GM12878 (cell line): ENCODE data around the gene CCN5.

ENCODE experiments used
- BHLHE40 ChIP-seq, 2 experiments: fragments of 450-650 bp in 1 of 2; IDR thresholded peaks; 2 replicates each; pipeline ENCODE4 v1.6.1; 2011 to 2017; ENCODE audit warnings: low read depth in 2 of 2, borderline replicate concordance in 1 of 2, improper control_type of control experiment in 1 of 2, low read length in 1 of 2, mild to moderate bottlenecking in 1 of 2
- CBFB ChIP-seq: IDR thresholded peaks from 2 replicates; pipeline ENCODE4 v1.6.1; 2016; ENCODE audit warnings: antibody characterized with exemption, low read depth
- CHD4 ChIP-seq: fragments of 200-600 bp; sonication (generic); IDR thresholded peaks from 2 replicates; pipeline ENCODE4 v1.6.1; 2016; ENCODE audit warnings: mild to moderate bottlenecking
- POLR2A ChIP-seq: IDR thresholded peaks from 2 replicates; pipeline ENCODE4 v1.6.1; 2011; ENCODE audit warnings: low read depth, mild to moderate bottlenecking, low read length
- POLR2AphosphoS5 ChIP-seq: IDR thresholded peaks from 2 replicates; pipeline ENCODE4 v1.6.1; 2011; ENCODE audit warnings: mild to moderate bottlenecking, low read length, inconsistent platforms
- REST ChIP-seq: IDR thresholded peaks from 2 replicates; pipeline ENCODE4 v1.6.1; 2012; ENCODE audit warnings: mild to moderate bottlenecking, low read depth, low read length
- TCF12 ChIP-seq: IDR thresholded peaks from 2 replicates; pipeline ENCODE4 v1.6.1; 2011; ENCODE audit warnings: low read depth, mild to moderate bottlenecking, low read length
- TF ChIP-seq, protein P1 (sequence below): IDR thresholded peaks from 2 replicates; pipeline ENCODE4 v1.6.1; 2012; ENCODE audit warnings: low read depth, low read length, improper control_type of control experiment
- TF ChIP-seq, protein P2 (sequence below), 3 experiments: IDR thresholded peaks in 2 of 3; conservative IDR thresholded peaks in 1 of 3; 2 replicates each; pipeline ENCODE4 v1.5.1; 2011; ENCODE audit warnings: low read depth in 3 of 3, low read length in 3 of 3, mild to moderate bottlenecking in 3 of 3, control low read depth in 2 of 3, moderate library complexity in 2 of 3, inconsistent platforms in 1 of 3, mixed read lengths in 1 of 3; ENCODE audit not compliant: control insufficient read depth in 2 of 3, insufficient read depth in 1 of 3; ENCODE audit errors: extremely low read depth in 1 of 3
- TF ChIP-seq, protein P3 (sequence below): fragments of 450-650 bp; IDR thresholded peaks from 2 replicates; pipeline ENCODE4 v1.6.1; 2017; ENCODE audit warnings: mild to moderate bottlenecking

- TF ChIP-seq TCF12: no peak
- TF ChIP-seq POLR2A: no peak
- TF ChIP-seq REST: no peak
- TF ChIP-seq, protein P1, sequence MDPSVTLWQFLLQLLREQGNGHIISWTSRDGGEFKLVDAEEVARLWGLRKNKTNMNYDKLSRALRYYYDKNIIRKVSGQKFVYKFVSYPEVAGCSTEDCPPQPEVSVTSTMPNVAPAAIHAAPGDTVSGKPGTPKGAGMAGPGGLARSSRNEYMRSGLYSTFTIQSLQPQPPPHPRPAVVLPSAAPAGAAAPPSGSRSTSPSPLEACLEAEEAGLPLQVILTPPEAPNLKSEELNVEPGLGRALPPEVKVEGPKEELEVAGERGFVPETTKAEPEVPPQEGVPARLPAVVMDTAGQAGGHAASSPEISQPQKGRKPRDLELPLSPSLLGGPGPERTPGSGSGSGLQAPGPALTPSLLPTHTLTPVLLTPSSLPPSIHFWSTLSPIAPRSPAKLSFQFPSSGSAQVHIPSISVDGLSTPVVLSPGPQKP: no peak
- no peak for TF ChIP-seq POLR2AphosphoS5
- TF ChIP-seq BHLHE40 (IDR thresholded peaks at IDR 0.05; ENCODE audit: borderline replicate concordance in 1 of 2, low read depth in 2 of 2, low read length in 1 of 2): no peak
- TF ChIP-seq, protein P2, sequence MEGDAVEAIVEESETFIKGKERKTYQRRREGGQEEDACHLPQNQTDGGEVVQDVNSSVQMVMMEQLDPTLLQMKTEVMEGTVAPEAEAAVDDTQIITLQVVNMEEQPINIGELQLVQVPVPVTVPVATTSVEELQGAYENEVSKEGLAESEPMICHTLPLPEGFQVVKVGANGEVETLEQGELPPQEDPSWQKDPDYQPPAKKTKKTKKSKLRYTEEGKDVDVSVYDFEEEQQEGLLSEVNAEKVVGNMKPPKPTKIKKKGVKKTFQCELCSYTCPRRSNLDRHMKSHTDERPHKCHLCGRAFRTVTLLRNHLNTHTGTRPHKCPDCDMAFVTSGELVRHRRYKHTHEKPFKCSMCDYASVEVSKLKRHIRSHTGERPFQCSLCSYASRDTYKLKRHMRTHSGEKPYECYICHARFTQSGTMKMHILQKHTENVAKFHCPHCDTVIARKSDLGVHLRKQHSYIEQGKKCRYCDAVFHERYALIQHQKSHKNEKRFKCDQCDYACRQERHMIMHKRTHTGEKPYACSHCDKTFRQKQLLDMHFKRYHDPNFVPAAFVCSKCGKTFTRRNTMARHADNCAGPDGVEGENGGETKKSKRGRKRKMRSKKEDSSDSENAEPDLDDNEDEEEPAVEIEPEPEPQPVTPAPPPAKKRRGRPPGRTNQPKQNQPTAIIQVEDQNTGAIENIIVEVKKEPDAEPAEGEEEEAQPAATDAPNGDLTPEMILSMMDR (IDR thresholded peaks at IDR 0.05 in 2 of 3, conservative IDR thresholded peaks at IDR 0.05 in 1 of 3; ENCODE audit: control insufficient read depth in 2 of 3, extremely low read depth in 1 of 3, insufficient read depth in 1 of 3, low read depth in 3 of 3, low read length in 3 of 3): no peak
- TF ChIP-seq, protein P3, sequence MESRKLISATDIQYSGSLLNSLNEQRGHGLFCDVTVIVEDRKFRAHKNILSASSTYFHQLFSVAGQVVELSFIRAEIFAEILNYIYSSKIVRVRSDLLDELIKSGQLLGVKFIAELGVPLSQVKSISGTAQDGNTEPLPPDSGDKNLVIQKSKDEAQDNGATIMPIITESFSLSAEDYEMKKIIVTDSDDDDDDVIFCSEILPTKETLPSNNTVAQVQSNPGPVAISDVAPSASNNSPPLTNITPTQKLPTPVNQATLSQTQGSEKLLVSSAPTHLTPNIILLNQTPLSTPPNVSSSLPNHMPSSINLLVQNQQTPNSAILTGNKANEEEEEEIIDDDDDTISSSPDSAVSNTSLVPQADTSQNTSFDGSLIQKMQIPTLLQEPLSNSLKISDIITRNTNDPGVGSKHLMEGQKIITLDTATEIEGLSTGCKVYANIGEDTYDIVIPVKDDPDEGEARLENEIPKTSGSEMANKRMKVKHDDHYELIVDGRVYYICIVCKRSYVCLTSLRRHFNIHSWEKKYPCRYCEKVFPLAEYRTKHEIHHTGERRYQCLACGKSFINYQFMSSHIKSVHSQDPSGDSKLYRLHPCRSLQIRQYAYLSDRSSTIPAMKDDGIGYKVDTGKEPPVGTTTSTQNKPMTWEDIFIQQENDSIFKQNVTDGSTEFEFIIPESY: no peak
- no peak for TF ChIP-seq CHD4
- no peak for TF ChIP-seq CBFB
Measured at GRCh38 chr20:44714102-44714700, 968 bp upstream of the CCN5 start.
